OCI-LY1 (cell line): ENCODE measurements around the gene PPP1R15B.

Experiments used
- EZH2 ChIP-seq: fragments of 200-600 bp; sonication (generic), shearing (Covaris generic); IDR thresholded peaks from 2 replicates; pipeline ENCODE4 v1.8.0; 2017; ENCODE audit warnings: borderline replicate concordance, mixed run types, mild to moderate bottlenecking, antibody characterized with exemption, low read length, moderate library complexity, mixed read lengths
- TF ChIP-seq, protein P1 (sequence below): fragments of 200-600 bp; sonication (generic), shearing (Covaris generic); IDR thresholded peaks from 2 replicates; pipeline ENCODE4 v1.5.1; 2017; ENCODE audit warnings: mild to moderate bottlenecking, antibody characterized with exemption, low read length, moderate library complexity, mixed read lengths

DNA sequence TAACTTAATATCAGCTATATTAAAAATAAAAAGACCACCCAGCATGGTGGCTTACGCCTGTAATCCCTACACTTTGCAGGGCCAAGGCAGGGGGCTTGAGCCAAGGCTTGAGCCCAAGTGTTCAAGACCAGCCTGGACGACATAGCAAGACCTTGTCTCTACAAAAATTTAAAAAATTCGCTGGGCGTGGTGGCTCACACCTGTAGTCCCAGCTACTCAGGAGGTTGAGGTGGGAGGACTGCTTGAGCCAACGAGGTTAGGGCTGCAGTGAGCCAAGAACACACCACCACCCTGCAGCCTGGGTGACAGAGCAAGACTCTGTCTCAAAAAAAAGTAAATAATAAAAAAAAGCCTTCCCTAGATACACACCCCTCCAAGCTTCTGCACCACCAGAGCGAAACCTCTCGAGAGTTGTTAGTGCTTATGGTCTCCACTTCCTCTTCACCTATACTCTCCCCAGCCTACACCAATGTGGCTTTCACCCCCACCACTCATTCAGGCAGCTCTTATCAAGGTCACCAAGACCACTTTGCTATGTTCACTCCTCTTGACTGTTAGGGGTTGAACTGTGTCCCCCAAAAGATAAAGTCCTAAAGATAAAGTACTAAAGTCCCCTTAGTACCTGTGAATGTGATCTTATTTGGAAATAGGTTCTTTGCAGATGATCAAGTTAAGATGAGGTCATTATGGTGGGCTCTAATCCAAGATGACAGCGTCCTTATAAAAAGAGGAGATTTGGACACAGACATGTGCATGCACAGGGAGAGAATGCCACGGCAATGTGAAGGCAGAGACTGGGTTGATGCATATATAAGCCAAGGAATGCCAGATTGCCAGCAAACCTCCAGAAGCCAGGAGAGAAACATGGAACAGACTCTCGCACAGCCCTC, 6.8 kb upstream of the PPP1R15B start:
- TF ChIP-seq, protein P1, sequence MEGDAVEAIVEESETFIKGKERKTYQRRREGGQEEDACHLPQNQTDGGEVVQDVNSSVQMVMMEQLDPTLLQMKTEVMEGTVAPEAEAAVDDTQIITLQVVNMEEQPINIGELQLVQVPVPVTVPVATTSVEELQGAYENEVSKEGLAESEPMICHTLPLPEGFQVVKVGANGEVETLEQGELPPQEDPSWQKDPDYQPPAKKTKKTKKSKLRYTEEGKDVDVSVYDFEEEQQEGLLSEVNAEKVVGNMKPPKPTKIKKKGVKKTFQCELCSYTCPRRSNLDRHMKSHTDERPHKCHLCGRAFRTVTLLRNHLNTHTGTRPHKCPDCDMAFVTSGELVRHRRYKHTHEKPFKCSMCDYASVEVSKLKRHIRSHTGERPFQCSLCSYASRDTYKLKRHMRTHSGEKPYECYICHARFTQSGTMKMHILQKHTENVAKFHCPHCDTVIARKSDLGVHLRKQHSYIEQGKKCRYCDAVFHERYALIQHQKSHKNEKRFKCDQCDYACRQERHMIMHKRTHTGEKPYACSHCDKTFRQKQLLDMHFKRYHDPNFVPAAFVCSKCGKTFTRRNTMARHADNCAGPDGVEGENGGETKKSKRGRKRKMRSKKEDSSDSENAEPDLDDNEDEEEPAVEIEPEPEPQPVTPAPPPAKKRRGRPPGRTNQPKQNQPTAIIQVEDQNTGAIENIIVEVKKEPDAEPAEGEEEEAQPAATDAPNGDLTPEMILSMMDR: no peak
- TF ChIP-seq EZH2: no peak
